ENCODE data around the gene ZFR.
"Not testable (repeated sequence)": the region's sequence is repeated elsewhere in the genome, so short reads cannot be mapped to it uniquely, and the experiment has no call there.

ZFR gene

DNA sequence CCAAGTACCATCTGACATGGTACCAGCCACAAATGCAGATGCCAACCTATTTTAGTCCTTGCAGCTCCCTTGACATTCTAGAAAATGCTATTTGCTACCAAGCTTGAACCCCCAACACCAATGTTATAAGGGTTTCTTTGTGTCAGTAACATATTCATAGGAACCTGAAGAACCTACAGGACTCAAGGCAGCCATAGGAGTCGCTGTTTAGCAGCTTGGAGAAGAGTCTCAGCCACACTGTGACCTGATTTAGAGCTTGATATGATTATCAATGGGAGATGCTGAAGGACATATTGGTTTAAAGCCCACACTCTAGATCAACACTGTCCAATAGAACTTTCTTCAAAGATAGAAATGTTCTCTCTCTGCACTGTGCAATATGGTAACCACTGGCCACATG, 6.4 kb upstream of the ZFR start:
- DNase-seq (ENCODE audit: low read depth): no peak

DNA sequence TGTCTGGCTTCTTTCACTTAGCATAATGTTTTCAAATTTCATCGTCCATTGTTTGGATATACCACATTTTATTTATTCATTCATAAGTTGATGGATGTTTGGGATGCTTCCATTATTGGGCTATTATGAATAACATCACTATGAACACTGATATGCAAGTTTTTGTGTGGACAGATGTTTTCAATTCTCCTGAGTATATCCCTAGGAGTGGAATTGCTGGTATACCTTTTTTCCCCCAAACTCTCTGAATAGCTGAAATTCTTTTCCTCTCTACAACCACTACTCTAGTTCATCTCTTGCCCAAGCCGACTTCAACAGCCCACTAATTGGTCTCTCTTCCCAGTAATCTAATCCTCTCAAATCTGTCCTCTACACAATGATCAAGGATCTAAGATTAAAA, 4.7 kb upstream of the ZFR start:
- no peak for DNase-seq (ENCODE audit: low read depth)

DNA sequence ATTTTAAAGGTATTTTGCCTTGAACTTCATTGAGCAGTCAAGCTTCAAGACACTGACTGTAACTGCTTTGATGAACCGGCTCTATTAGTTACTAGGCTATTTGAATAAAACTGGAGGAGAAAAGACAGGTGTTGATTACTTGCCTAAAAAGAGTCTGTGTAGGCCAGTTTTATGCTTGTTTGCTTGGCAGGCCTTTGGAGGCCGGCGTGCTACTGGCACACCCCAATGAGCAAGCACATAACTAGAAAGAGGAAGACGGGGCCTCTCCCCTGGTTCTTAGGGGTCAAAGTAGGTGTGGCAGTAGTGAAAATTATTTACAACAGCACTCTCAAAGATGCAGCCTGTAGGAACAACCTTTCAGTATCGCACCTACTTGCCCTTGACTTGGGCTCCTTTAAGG, 2.1 kb upstream of the ZFR start:
- no peak for DNase-seq (ENCODE audit: low read depth)

DNA sequence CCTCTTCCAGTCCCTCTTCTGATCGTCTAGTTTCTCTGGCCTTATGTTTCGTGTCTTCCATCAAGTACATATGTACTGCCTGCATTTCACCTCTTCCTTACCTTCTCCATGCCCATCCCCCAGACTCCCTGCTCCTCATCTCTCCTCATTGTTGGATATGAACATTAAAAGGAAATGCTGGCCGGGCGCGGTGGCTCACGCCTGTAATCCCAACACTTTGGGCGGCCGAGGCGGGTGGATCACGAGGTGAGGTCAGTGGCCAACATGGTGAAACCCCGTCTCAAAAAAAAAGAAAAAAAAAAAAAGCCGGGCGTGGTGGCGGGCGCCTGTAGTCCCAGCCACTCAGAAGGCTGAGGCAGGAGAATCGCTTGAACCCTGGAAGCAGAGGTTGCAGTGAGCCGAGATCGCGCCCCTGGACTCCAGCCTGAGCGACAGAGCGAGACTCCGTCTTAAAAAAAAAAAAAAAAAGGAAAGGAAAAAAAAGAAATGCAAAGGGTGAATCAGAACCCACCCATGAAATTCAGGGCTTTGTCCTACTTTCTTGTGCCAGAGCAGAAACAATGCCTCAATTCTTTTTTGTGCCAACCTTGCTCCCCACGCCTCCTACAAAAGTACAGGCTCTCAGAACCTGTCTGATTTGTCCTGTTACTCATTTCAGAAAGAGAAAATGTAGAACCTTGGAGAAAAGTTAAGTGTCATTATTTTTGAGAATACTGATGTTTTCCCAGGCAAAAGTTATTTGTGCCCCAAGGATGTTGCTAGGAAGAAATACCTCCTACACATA, 1.5 kb upstream of the ZFR start:
- DNase-seq (ENCODE audit: low read depth): no peak

DNA sequence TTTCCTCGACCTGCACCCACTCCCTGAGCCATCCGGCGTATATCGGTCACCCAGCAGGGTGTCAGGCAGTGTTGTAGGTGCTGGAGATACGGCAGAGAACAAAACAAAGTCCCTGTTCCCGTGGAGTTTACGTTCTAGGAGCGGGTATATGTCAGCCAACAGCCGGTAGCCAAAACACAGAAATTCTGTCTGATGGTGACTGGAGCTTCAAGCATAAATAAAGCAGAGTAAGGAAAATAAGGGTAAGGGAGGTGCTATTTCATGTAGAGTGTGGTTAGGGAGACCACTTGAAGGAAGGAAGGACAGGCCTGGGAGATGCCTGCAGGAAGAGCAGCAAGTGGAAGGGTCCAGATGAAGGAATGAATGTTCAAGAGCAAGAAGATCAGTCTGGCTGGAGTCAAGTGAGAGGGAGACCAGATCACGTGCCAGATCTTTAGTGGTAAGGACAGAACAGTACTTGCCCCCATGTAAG, 783 bp upstream of the ZFR start:
- no peak for DNase-seq (ENCODE audit: low read depth)

DNA sequence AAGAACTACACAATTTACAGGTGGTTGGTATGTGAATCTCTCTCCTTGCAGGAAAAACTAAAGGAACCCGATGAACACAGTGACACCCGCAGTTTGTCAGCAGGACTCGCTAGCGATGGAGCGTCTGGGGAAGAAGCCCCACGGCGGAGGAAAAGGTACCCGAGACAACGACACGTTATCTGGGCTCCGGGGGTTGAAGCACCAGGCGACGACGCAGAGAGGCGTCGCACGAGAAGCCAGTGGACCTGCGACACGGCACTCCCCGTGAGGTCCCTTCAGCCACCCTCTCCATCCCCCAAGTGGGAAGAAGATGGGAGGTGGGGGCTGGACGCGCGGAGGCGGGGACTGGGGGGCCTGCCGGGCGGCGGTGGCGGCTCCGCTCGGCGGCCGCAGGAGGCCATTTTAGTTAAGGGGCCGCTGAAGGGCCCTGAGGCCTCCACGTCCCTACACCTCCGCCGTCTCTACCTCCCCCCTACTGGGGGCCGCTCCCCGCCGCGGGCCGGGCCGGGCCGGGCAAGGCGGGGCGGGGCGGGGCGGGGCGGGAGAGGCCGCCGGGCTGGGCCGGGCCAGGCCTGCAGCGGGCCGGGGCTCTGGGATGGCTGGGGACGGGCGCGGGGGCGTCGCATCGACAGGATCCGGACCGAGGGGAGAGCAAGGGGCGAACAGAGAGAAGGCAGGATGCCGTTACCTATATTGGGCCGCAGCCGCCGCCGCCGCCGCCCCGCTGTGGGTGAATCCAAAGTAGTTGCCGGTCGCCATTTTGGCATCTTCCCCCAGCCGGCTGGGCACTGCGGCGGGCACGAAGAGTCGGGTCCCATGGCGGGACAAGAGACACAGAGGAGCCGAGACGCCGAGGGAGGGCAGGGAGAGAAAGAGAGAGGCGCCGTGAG, 754 bp downstream of the ZFR start:
- peak; percentile 40 for DNase-seq (ENCODE audit: low read depth)

DNA sequence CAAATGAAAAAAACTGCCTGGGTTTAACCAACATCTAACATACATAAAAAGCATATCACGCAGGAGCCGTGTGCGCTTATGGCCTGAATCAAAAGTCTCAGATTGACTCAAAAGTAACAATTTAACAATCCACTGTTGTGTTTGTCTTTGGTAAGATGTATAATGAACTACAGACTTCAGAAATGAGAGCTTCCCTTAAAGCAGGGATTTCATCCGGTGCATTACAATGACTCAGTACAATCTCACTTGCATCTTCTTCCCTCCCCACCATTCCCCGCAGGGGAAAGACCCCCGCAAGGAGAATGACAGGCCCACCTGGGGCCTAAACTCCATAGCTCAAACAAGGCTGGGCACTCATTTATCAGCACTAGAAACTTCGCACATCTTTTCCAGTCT, 1.4 kb downstream of the ZFR start:
- peak; percentile 51 for DNase-seq (ENCODE audit: low read depth)

DNA sequence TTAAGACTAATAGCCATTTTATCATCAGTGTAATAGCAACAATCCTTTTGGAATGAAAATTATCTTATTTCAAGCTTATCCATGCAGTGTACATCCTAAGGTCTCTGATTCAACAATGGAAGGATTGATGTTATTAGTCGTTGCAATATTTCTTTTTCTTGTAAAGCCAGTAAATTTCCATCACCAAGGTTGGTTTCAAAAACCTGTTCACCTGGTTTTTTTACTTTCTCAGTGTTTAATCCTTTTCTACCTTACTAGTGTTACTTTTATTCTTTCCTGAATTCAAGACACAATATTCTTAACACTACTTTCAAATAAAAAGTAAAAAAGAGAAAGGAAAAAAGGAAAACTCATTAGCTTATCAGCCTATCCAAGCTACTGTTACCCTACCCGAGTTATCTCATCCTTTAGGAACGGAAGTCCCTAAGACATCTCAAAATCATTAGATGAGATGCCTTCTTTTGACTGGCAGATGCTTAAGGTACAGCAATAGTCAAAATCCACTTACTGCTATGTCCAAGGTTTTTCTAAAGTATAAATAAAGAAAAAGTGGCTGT, 5.4 kb downstream of the ZFR start:
- DNase-seq (ENCODE audit: low read depth): no peak

DNA sequence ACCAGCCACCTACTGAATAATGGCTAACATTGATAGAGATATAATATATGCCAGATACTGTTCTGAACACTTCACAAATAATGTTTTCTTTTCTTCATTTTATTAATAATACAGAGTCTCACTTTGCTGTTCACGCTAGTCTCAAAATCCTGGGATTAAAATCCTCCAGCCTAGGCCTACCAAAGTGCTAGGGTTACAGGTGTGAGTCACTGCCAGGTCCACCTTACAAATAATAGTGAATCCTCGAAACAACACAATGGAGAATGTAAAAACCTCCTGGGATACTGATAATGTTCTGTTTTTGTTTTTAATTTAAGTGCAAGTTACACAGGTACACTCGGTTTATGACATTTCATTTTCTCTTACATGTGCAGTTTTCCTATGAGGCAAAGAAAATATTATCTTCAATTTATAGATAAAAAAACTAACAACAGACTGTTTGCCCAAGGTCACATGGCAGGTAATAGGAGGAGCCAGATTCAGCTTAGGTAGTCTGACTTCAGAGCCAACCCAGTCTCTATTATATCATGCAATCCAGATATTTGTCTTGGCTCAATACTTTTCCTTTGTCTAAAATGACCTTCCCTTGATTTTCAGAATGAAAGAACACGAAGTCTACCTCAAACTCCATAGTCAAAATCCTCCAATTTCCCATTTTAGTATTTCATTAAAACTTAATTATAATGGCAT, 7.8 kb downstream of the ZFR start:
- DNase-seq (ENCODE audit: low read depth): no peak

DNA sequence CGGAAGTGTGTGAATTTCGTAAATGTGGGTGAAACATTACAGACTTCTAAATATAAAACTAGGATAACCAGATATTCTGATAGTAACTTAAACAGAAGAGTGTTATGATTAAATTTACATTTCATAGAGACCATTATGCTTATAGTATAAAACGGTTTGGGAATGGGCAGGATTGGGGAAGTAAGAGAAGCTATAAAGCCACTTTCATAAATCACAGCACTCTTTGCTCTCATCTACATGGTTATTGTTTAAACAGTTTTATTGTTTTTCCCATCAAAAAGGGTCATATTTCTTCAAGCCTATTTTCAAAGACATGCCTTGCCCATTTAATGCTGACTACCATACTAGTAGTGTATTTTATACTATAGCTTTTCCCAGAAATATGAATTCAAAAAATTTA, 9.2 kb downstream of the ZFR start:
- DNase-seq (ENCODE audit: low read depth): no peak

DNA sequence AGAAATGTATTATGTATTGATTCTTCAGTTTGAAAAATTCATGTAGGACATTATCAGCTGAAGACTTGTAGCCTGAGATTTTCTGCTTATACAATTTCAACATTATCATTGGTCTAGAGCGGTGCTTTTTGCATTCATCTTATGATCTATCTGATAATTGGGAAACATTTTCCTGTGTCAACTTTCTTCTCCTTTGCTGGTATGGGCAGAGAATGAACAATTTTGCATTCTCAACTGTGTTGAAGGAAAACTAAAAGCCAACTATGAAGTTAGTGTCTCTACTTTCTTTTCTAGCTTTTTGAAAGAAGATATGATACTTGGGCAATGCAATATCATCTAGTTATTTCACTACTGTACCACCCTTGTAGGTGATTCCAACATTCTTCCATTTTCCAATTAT, 10.3 kb downstream of the ZFR start:
- no peak for DNase-seq (ENCODE audit: low read depth)

DNA sequence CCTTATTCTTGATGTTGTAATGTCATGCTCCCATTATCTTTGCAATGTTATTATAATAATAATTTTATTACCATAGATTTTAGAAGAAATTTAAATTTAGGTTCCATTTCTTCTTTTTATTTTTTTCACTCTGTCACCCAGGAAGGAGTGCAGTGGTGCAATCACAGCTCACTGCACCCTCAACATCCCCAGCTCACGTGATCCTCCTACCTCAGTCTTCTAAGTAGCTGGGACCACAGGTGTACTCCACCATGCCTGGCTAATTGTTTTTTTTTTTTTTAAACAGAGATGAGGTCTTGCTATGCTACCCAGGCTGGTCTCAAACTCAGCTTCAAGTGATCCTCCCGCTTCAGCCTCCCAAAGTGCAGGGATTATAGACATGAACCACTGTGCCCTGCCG, 11.9 kb downstream of the ZFR start:
- DNase-seq (ENCODE audit: low read depth): no peak

DNA sequence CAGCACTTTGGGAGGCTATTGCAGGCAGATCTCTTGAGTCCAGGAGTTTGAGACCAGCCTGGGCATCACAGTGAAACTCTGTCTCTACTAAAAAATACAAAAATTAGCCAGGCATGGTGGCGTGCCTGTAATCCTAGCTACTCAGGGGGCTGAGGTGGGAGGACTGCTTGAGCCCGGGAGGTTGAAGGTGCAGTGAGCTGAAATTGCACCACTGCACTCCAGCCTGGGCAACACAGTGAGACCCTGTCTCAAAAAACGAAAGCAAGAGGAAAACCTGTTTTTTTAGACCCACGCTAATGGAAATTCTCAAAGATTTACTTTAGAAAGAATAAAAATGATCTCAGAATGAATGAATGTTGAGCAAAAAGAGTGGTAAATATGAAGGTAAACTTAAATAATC, 13.7 kb downstream of the ZFR start:
- DNase-seq (ENCODE audit: low read depth): not testable (repeated sequence)

DNA sequence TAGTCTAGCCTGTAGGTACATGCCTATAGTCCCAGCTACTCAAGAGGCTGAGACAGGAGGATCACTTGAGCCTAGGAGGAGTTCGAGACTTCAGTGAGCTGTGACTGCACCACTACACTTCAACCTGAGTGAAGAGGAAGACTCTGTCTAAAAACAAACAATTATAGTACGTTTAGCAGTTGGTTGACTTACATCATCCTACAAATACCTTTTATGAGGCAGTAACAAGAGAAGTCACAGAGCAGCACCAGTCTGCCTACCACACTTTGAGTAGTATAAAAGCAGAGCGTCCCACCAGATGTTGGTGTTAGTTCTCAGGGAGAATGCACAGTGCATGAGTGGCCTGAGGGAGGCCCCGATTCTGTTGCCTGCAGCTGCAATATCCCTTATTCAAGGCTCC, 16.1 kb downstream of the ZFR start:
- DNase-seq (ENCODE audit: low read depth): no peak

DNA sequence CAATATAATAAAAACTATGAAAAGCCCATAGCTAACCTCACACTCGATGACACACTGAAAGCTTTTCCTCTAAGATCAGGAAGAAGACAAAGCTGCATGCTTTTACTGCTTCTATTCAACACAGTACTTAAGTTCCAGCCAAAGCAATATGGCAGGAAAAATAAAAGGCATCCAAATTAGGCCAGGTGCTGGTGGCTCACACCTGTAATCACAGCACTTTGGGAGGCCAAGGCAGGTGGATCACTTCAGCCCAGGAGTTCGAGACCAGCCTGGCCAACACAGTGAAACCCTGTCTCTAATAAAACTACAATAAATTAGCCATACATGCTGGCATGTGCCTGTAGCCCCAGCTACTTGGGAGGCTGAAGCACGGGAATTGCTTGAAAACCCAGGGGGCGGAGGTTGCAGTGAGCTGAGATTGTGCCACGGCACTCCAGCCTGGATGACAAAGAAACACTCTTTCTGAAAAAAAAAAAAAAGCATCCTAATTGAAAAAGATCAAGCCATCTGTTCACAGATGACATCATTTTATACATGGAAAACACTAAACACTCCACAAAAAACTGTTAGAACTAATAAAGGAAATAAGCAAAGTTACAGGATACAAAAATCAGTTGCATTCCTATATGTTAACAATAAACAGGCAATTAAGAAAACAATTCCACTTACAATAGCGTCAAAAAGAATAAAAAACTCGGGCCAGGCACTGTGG, 17.9 kb downstream of the ZFR start:
- DNase-seq (ENCODE audit: low read depth): no peak

DNA sequence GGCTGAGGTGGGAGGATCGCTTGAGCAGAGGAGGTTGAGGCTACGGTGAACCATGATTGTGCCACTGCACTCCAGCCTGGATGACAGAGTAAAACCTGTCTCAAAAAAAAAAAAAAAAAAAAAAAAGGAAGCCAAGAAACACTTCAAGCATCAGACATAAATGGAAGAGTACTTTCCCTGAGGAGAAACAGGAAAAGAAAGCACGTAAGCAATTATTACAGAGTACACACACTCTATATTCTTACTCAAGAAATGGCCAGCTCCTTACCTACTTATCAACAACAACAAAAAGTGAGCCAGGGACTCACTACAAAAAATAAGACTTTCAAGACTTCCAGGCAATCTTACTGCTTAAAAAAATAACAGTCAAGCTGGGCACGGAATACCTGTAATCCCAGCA, 21.8 kb downstream of the ZFR start:
- no peak for DNase-seq (ENCODE audit: low read depth)

DNA sequence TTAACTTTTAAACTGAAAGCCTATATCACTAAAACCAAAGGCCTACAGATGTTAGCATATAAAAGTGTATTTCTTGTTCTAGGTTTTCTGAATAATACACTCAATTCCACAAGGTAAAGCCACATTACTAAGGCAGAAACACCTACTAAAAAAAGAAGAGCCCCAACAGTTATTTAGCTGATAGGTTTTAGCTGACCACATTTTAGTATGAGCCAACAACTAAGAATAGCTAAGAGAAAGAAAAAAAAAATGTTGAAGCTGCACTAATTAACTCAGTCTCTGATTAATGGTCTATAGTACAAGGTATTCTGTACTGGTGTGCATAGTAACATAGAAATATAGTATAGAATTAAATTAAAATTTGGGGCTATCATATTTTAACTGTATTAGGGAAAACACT, 23.5 kb downstream of the ZFR start:
- DNase-seq (ENCODE audit: low read depth): no peak

DNA sequence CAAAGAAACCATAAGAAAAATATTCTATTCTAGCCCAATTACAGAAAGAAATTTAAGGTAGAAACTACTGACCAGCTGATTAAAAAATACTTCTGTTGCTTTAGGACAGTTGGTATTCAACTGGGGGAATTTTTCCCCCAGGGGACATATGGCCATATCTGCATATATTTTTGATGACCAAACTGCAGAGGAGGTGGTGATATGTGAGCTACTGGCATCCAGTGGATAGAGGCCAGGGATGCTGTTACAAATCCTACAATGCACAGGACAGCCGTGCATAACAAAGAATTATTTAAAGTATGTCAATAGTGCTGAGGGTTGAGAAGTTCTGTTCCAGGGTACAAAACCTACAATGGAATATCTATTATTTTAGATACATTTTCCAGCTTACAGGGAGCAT, 24.0 kb downstream of the ZFR start:
- DNase-seq (ENCODE audit: low read depth): peak; percentile 57

DNA sequence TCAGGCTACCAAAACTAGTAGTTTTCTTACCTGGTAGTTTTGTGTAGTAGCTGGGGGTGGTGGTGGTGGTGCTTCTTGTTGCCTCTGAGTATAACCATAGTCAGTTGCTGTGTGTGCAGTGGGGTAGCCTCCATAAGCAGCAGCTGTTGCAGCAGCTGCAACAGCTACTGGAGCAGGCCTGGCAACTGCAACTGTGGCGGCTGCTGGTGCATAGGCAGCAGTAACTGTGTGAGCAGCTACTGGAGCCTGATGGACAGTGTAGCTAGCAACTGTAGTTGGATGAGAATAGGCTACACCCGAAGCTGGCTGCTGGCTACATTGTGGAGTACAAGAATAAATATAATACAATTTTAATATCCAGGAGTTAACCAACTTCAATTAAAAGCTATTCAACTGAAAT, 24.7 kb downstream of the ZFR start:
- DNase-seq (ENCODE audit: low read depth): no peak

DNA sequence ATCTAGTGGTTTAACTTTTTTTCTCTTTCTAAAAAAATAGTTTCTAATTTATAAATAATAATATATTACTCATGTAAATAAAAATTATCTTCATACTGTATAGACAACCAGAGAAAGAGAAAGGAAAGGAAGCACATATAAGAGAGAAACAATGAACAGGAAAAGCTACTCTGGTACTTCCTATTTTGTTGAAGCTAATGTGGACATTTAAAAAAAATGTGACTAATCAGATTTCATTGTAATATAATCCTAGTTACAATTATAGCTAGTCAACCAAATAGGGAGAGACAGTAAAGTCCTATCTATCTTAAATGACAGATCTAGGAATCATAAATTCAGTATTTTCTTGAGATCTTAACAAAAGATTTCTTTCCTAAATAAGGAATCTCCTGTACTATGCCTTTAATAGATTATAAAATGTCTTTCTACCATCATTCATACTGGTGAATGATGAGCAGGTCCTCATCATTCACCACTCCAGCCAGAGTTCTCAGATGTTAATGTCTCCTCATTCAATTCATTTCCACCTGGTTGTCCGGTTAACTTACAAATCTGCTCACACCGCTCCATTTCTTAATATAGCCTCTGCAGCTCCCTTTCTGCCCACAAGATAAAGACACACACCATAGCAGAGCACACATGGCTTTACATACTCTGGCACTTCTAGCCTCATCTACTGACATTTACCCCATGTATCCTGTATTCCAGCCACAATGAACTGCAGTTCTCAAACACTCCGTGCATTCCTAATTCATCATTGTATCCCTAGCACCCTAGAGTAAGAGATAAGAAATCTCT, 30.9 kb downstream of the ZFR start:
- no peak for DNase-seq (ENCODE audit: low read depth)

DNA sequence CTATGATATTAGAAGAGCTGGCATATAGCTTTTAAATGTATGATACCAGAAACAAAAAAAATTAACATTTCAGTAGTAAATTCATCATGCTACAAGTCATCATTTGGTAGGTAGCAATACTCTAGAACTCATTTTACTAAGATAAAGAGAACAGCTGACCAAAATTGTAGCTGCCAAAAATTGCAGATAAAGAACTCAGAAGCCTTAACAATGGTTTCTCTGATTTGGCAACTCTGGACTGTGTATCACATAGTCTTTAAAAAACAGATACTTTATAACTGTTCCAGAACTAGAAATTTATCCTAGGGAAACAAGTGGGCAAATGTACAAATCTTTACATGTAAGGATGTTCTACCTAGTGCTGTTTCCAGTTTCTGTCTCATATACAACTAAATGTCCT, 33.9 kb downstream of the ZFR start:
- DNase-seq (ENCODE audit: low read depth): no peak
